Mesothelial cell of epicardium (in vitro differentiated cells): ENCODE measurements around the gene LRFN5. TPM values are rescaled to one million over a fixed set of nuclear protein-coding genes. Genes with fewer than 3 reads are reported as not detected.

Experiments used
- DNase-seq, 2 experiments: peaks; one replicate each; pipeline ENCODE4 v3.0.0; 2021; ENCODE audit warnings: low spot score in 2 of 2; ENCODE audit not compliant: unreplicated experiment in 2 of 2
- H3K27ac Mint-ChIP-seq: 2 replicates; pipeline ENCODE4 v1.8.0; 2021; ENCODE audit warnings: mixed read lengths
- H3K27me3 Mint-ChIP-seq: 2 replicates; pipeline ENCODE4 v1.8.0; 2021; ENCODE audit warnings: low read depth, mixed read lengths
- H3K36me3 Mint-ChIP-seq: 2 replicates; pipeline ENCODE4 v1.8.0; 2021; ENCODE audit warnings: mixed read lengths
- H3K4me1 Mint-ChIP-seq: 2 replicates; pipeline ENCODE4 v1.8.0; 2021; ENCODE audit warnings: mixed read lengths
- H3K4me3 Mint-ChIP-seq: 2 replicates; pipeline ENCODE4 v1.8.0; 2021; ENCODE audit warnings: mild to moderate bottlenecking, moderate library complexity, mixed read lengths
- H3K9me3 Mint-ChIP-seq: 2 replicates; pipeline ENCODE4 v1.8.0; 2021; ENCODE audit warnings: mixed read lengths
- CTCF ChIP-seq: fragments of 200-600 bp; sonication (generic); IDR thresholded peaks from one replicate; pipeline ENCODE4 v1.5.0; 2021; ENCODE audit warnings: antibody characterized with exemption; ENCODE audit not compliant: unreplicated experiment
- total RNA-seq: library from RNA; stranded (reverse); gene quantifications from 3 replicates; pipeline ENCODE4 v1.2.1, GENCODE V29; 2021

Gene LRFN5
- total RNA-seq, 1 donor from 2014 or later, result 23.1 TPM

- Mint-ChIP-seq H3K4me3 (no peak overlapping the region), H3K27me3 (no peaks in the 10 kb centered on the region), H3K36me3 (no peaks in the 10 kb centered on the region), H3K9me3 (no peaks in the 10 kb centered on the region), H3K4me1 (peaks cover 20% of the 10 kb centered on the region), H3K27ac (no peak overlapping the region)
- DNase-seq, result no peak
- no peak for TF ChIP-seq CTCF
Observed at GRCh38 chr14:41925409-41925808, 318.7 kb downstream of the LRFN5 start.

GRCh38 chr14:41950428-41951151 is 343.9 kb downstream of the LRFN5 start:
- Mint-ChIP-seq H3K9me3 (no peaks in the 10 kb centered on the region), H3K36me3 (no peaks in the 10 kb centered on the region), H3K4me3 (no peak overlapping the region), H3K4me1 (peaks cover 2% of the 10 kb centered on the region), H3K27ac (no peak overlapping the region), H3K27me3 (no peaks in the 10 kb centered on the region)
- TF ChIP-seq CTCF, result no peak
- DNase-seq, result no peak
